ENCODE data around the gene GAPVD1.

GRCh38 chr9:125241000-125241862 is 20.4 kb upstream of the GAPVD1 start, which contains the start of gene HSPA5:
- TF ChIP-seq CTCF (IDR thresholded peaks at IDR 0.05) (peak in 1 of 3 donors; percentile 36), POLR2A (IDR thresholded peaks at IDR 0.05) (peak in 1 of 2 donors; percentile 94)

All from lower leg skin (tissue), 3 donors.